Keratinocyte (primary cell): ENCODE data around the gene HNRNPM. TPM values are rescaled to one million over a fixed set of nuclear protein-coding genes. Genes with fewer than 3 reads are reported as not detected.
"Not testable (repeated sequence)": the region's sequence is repeated elsewhere in the genome, so short reads cannot be mapped to it uniquely, and the experiment has no call there.

Experiments used
- DNase-seq: peaks from one replicate; pipeline ENCODE4 v3.0.0-alpha.2; 2011; ENCODE audit warnings: low read depth, missing footprints, low spot score
- FAIRE-seq: peaks from 2 replicates; lab custom pipeline; 2011; peaks lifted over from hg19 to GRCh38; lab: Jason Lieb, UNC
- H2AFZ ChIP-seq: 2 replicates; pipeline ENCODE4 v1.6.0; 2012; ENCODE audit warnings: low read length, control low read depth, inconsistent platforms; ENCODE audit not compliant: control insufficient read depth
- H3K27ac ChIP-seq: 2 replicates; pipeline ENCODE4 v1.5.1; 2011; ENCODE audit warnings: low read length; ENCODE audit not compliant: control insufficient read depth, insufficient read depth
- H3K27me3 ChIP-seq: 3 replicates; pipeline ENCODE4 v1.6.0; 2011; ENCODE audit warnings: low read length; ENCODE audit not compliant: control insufficient read depth, insufficient read depth; ENCODE audit errors: extremely low read depth
- H3K36me3 ChIP-seq, 2 experiments: 2 replicates in 1 of 2; 3 replicates in 1 of 2; pipeline ENCODE4 v1.5.1; 2011; ENCODE audit warnings: low read length in 2 of 2, mild to moderate bottlenecking in 1 of 2; ENCODE audit not compliant: control insufficient read depth in 2 of 2, insufficient read depth in 2 of 2; ENCODE audit errors: extremely low read depth in 1 of 2
- H3K4me1 ChIP-seq: 3 replicates; pipeline ENCODE4 v1.5.1; 2011; ENCODE audit warnings: low read length; ENCODE audit not compliant: control insufficient read depth, insufficient read depth; ENCODE audit errors: extremely low read depth
- H3K4me2 ChIP-seq: 3 replicates; pipeline ENCODE4 v1.6.0; 2011; ENCODE audit warnings: low read depth, low read length; ENCODE audit not compliant: control insufficient read depth, insufficient read depth; ENCODE audit errors: extremely low read depth
- H3K4me3 ChIP-seq, 3 experiments: fragments of 200-600 bp in 1 of 3; sonication (generic) in 1 of 3; 2 replicates in 2 of 3; 3 replicates in 1 of 3; pipeline ENCODE4 v1.5.1; 2011 to 2016; ENCODE audit warnings: low read length in 3 of 3, mild to moderate bottlenecking in 3 of 3, control low read depth in 2 of 3, inconsistent platforms in 1 of 3, low read depth in 1 of 3, mixed read lengths in 1 of 3, mixed run types in 1 of 3, moderate library complexity in 1 of 3; ENCODE audit not compliant: control insufficient read depth in 2 of 3, insufficient read depth in 2 of 3; ENCODE audit errors: extremely low read depth in 1 of 3
- H3K79me2 ChIP-seq: 2 replicates; pipeline ENCODE4 v1.6.0; 2012; ENCODE audit warnings: low read length; ENCODE audit not compliant: control insufficient read depth, insufficient read depth
- H3K9ac ChIP-seq: 3 replicates; pipeline ENCODE4 v1.6.0; 2011; ENCODE audit warnings: low read length; ENCODE audit not compliant: control insufficient read depth, insufficient read depth; ENCODE audit errors: extremely low read depth
- H3K9me1 ChIP-seq: 3 replicates; pipeline ENCODE4 v1.6.0; 2011; ENCODE audit warnings: low read length; ENCODE audit not compliant: control insufficient read depth, insufficient read depth; ENCODE audit errors: extremely low read depth
- H3K9me3 ChIP-seq: 2 replicates; pipeline ENCODE4 v1.5.1; 2012; ENCODE audit warnings: low read depth, low read length; ENCODE audit not compliant: control insufficient read depth
- H4K20me1 ChIP-seq: 3 replicates; pipeline ENCODE4 v1.6.0; 2011; ENCODE audit warnings: low read length; ENCODE audit not compliant: control insufficient read depth, insufficient read depth; ENCODE audit errors: extremely low read depth
- CTCF ChIP-seq, 3 experiments: IDR thresholded peaks in 1 of 3; conservative IDR thresholded peaks in 1 of 3; optimal IDR thresholded peaks in 1 of 3; 2 replicates in 2 of 3; 3 replicates in 1 of 3; pipeline versions ENCODE3 to v1.5.1; 2011; ENCODE audit warnings: low read length in 3 of 3, mild to moderate bottlenecking in 3 of 3, moderate library complexity in 2 of 3, control low read depth in 1 of 3, inconsistent platforms in 1 of 3; ENCODE audit not compliant: insufficient read depth in 2 of 3; ENCODE audit errors: extremely low read depth in 1 of 3
- EZH2 ChIP-seq: IDR thresholded peaks from one replicate; pipeline ENCODE4 v1.6.1; 2012; ENCODE audit warnings: inconsistent platforms, mild to moderate bottlenecking, low read length, moderate library complexity
- dilution Hi-C: fragments of 300-500 bp; cut with MboI; formaldehyde crosslinking; loops from one replicate; pipeline ENCODE4 v1.7.0; 2020; ENCODE audit warnings: low sequenced_read_pairs; ENCODE audit not compliant: extremely low pct_ligation_motif_present
- polyA plus RNA-seq, 5 experiments: library from polyadenylated mRNA; depleted of rRNA in 3 of 5; stranded (reverse) in 3 of 5; stranded (forward) in 1 of 5; unstranded in 1 of 5; fragments of >200 nt; gene quantifications; 1 replicate in 1 of 5; 2 replicates in 3 of 5; 3 replicates in 1 of 5; pipeline versions ENCODE4 v1.2.1 to v1.2.3, GENCODE V29; 2011 to 2012; ENCODE audit warnings: missing spikeins in 2 of 5, low read depth in 1 of 5, low replicate concordance in 1 of 5

Gene HNRNPM
- polyA plus RNA-seq, 1 donor (not counting 4 experiments of a cell fraction or from before 2014, with no cell fraction given): 126 TPM

- peaks cover 4% of the 10 kb centered on the region for H4K20me1 ChIP-seq
- TF ChIP-seq EZH2 (no peak), CTCF (optimal IDR thresholded peaks at IDR 0.05 in 1 of 3, IDR thresholded peaks at IDR 0.05 in 1 of 3, conservative IDR thresholded peaks at IDR 0.05 in 1 of 3; ENCODE audit: extremely low read depth in 1 of 3, insufficient read depth in 2 of 3, low read length in 3 of 3) (no peak)
- H3K9me1 ChIP-seq: no peaks in the 10 kb centered on the region
- no peak overlapping the region for H2AFZ ChIP-seq
- DNase-seq (no peak), FAIRE-seq (no peak)
- no peak overlapping the region for H3K27ac ChIP-seq
- H3K4me3 ChIP-seq: no peak overlapping the region
- no peak overlapping the region for H3K4me2 ChIP-seq
- peaks cover 22% of the 10 kb centered on the region for H3K79me2 ChIP-seq
- H3K9ac ChIP-seq: no peak overlapping the region
- H3K36me3 ChIP-seq: peaks cover 1 to 2% of the 10 kb centered on the region in 2 experiments
- dilution Hi-C loops: no loop called here
- H3K9me3 ChIP-seq: no peaks in the 10 kb centered on the region
- peaks cover 7% of the 10 kb centered on the region for H3K4me1 ChIP-seq
- H3K27me3 ChIP-seq: no peaks in the 10 kb centered on the region
Observed at GRCh38 chr19:8441725-8442544, 2.8 kb upstream of the HNRNPM start.

- Histone ChIP-seq H3K79me2 (peaks cover 44% of the 10 kb centered on the region), H3K4me1 (peaks cover 16% of the 10 kb centered on the region), H3K4me3 (peak overlapping the region; percentile 72 to 95 (median 90)), H3K9ac (peak overlapping the region; percentile 97), H2AFZ (peak overlapping the region; percentile 80), H3K4me2 (peak overlapping the region; percentile 83), H4K20me1 (peaks cover 16% of the 10 kb centered on the region), H3K27ac (peak overlapping the region; percentile 61), H3K36me3 (peaks cover 2 to 12% of the 10 kb centered on the region in 2 experiments)
- H3K9me1 ChIP-seq, H3K9me3 ChIP-seq, dilution Hi-C loops, FAIRE-seq, DNase-seq, H3K27me3 ChIP-seq: not testable (repeated sequence)
Observed at GRCh38 chr19:8444140-8444676, 567 bp upstream of the HNRNPM start.
